GM23338 (cell line): ENCODE data around the gene REEP3. TPM values are rescaled to one million over a fixed set of nuclear protein-coding genes. Genes with fewer than 3 reads are reported as not detected.

Source experiments
- ATAC-seq: fragments of 200-7000 bp; cut with Tn5 transposase; 3 replicates; pipeline ENCODE4 v1.9.1; 2020
- DNase-seq: peaks from one replicate; pipeline ENCODE4 v3.0.0-alpha.2; 2015; ENCODE audit warnings: low spot score
- H2AFZ ChIP-seq: fragments of 200-600 bp; sonication (generic); 2 replicates; pipeline ENCODE4 v1.8.0; 2016; ENCODE audit warnings: antibody characterized with exemption, mild to moderate bottlenecking, moderate library complexity
- H3F3A ChIP-seq: fragments of 200-600 bp; sonication (generic); replicated peaks from 2 replicates; pipeline ENCODE4 v1.8.0; 2017; ENCODE audit warnings: antibody characterized with exemption, mixed run types, low read depth
- H3K27ac ChIP-seq: fragments of 200-600 bp; sonication (generic); 2 replicates; pipeline ENCODE4 v1.6.1; 2016; ENCODE audit warnings: low read depth
- H3K27me3 ChIP-seq: fragments of 200-600 bp; sonication (generic); 2 replicates; pipeline ENCODE4 v1.8.0; 2016; ENCODE audit warnings: mild to moderate bottlenecking, mixed run types, moderate library complexity; ENCODE audit not compliant: insufficient read depth
- H3K36me3 ChIP-seq: fragments of 200-600 bp; sonication (generic); 2 replicates; pipeline ENCODE4 v1.8.0; 2016; ENCODE audit warnings: mild to moderate bottlenecking; ENCODE audit not compliant: insufficient read depth
- H3K4me1 ChIP-seq: fragments of 200-600 bp; sonication (generic); 2 replicates; pipeline ENCODE4 v1.8.0; 2016; ENCODE audit warnings: mild to moderate bottlenecking, moderate library complexity; ENCODE audit not compliant: insufficient read depth
- H3K4me2 ChIP-seq: fragments of 200-600 bp; sonication (generic); 2 replicates; pipeline ENCODE4 v1.7.1; 2017; ENCODE audit warnings: mixed run types
- H3K4me3 ChIP-seq: fragments of 200-600 bp; sonication (generic); 2 replicates; pipeline ENCODE4 v1.6.1; 2016; ENCODE audit warnings: mixed run types
- H3K79me2 ChIP-seq: fragments of 200-600 bp; sonication (generic); replicated peaks from 2 replicates; pipeline ENCODE4 v1.8.0; 2017; ENCODE audit warnings: mild to moderate bottlenecking; ENCODE audit not compliant: insufficient read depth
- H3K9me2 ChIP-seq: fragments of 200-600 bp; sonication (generic); 2 replicates; pipeline ENCODE4 v1.8.0; 2017; ENCODE audit not compliant: insufficient read depth
- H4K20me1 ChIP-seq: fragments of 200-600 bp; sonication (generic); replicated peaks from 2 replicates; pipeline ENCODE4 v1.8.0; 2017; ENCODE audit warnings: mild to moderate bottlenecking; ENCODE audit not compliant: insufficient read depth
- H3K27ac Mint-ChIP-seq: 2 replicates; pipeline ENCODE4 v1.8.0; 2020; ENCODE audit warnings: inconsistent platforms, mild to moderate bottlenecking, moderate library complexity, mixed read lengths
- H3K27me3 Mint-ChIP-seq: 3 replicates; pipeline ENCODE4 v1.8.0; 2022; ENCODE audit warnings: low read depth, mild to moderate bottlenecking, moderate library complexity, mixed read lengths, inconsistent platforms; ENCODE audit not compliant: insufficient read depth, poor library complexity
- H3K36me3 Mint-ChIP-seq: 3 replicates; pipeline ENCODE4 v1.8.0; 2021; ENCODE audit warnings: low read depth, mild to moderate bottlenecking, inconsistent platforms, moderate library complexity, mixed read lengths
- H3K4me1 Mint-ChIP-seq: 3 replicates; pipeline ENCODE4 v1.8.0; 2020; ENCODE audit warnings: mild to moderate bottlenecking, inconsistent platforms, mixed read lengths
- H3K4me3 Mint-ChIP-seq: 3 replicates; pipeline ENCODE4 v1.8.0; 2021; ENCODE audit warnings: moderate library complexity, mild to moderate bottlenecking, inconsistent platforms, mixed read lengths
- H3K9me3 Mint-ChIP-seq: 3 replicates; pipeline ENCODE4 v1.8.0; 2020; ENCODE audit warnings: moderate library complexity, mild to moderate bottlenecking, inconsistent platforms, mixed read lengths
- CREB1 ChIP-seq: fragments of 250-450 bp; sonication (Bioruptor Pico); IDR thresholded peaks from 2 replicates; pipeline ENCODE4 v1.5.0; 2020; ENCODE audit warnings: low read depth, mild to moderate bottlenecking, moderate library complexity
- EZH2 ChIP-seq: fragments of 200-600 bp; sonication (generic); IDR thresholded peaks from one replicate; pipeline ENCODE4 v1.8.0; 2017; ENCODE audit warnings: antibody characterized with exemption, mild to moderate bottlenecking, low read depth; ENCODE audit not compliant: unreplicated experiment
- EZH2phosphoT487 ChIP-seq: fragments of 200-600 bp; sonication (generic); IDR thresholded peaks from one replicate; pipeline ENCODE4 v1.8.1; 2018; ENCODE audit warnings: antibody characterized with exemption; ENCODE audit not compliant: unreplicated experiment
- JUNB ChIP-seq: IDR thresholded peaks from one replicate; pipeline ENCODE4 v1.6.1; 2016; ENCODE audit warnings: antibody characterized with exemption; ENCODE audit not compliant: unreplicated experiment
- NANOG ChIP-seq: IDR thresholded peaks from 2 replicates; pipeline ENCODE4 v1.6.1; 2016; ENCODE audit warnings: antibody characterized with exemption, borderline replicate concordance
- POLR2AphosphoS5 ChIP-seq: IDR thresholded peaks from 2 replicates; pipeline ENCODE4 v1.6.1; 2016; ENCODE audit warnings: antibody characterized with exemption, low read depth
- STAT1 ChIP-seq: IDR thresholded peaks from one replicate; pipeline ENCODE4 v1.6.1; 2016; ENCODE audit warnings: antibody characterized with exemption; ENCODE audit not compliant: unreplicated experiment
- ZNF114 ChIP-seq: fragments of 250-450 bp; sonication (Bioruptor Pico); IDR thresholded peaks from 2 replicates; pipeline ENCODE4 v1.5.0; 2020; ENCODE audit warnings: mild to moderate bottlenecking, moderate library complexity
- ZNF331 ChIP-seq: fragments of 250-450 bp; sonication (Bioruptor Pico); IDR thresholded peaks from 2 replicates; pipeline ENCODE4 v1.5.0; 2020; ENCODE audit warnings: low read depth, mild to moderate bottlenecking, moderate library complexity
- polyA plus RNA-seq: library from polyadenylated mRNA; unstranded; fragments of >200 nt; fragmentation: Nextera tagmentation; extraction: Ambion mirVana; gene quantifications from 2 replicates; pipeline ENCODE4 v1.2.1, GENCODE V29; 2016
- total RNA-seq: library from RNA; depleted of rRNA; stranded (reverse); fragments of >200 nt; shearing (Covaris generic); gene quantifications from 2 replicates; pipeline ENCODE4 v1.2.3, GENCODE V29; 2014
- TF ChIP-seq, protein P1 (sequence below): fragments of 250-450 bp; sonication (Bioruptor Pico); IDR thresholded peaks from 2 replicates; pipeline ENCODE4 v1.5.0; 2020; ENCODE audit warnings: mild to moderate bottlenecking, moderate library complexity
- TF ChIP-seq, protein P2 (sequence below): IDR thresholded peaks from one replicate; pipeline ENCODE4 v1.6.1; 2018; ENCODE audit warnings: antibody characterized with exemption; ENCODE audit not compliant: unreplicated experiment
- TF ChIP-seq, protein P3 (sequence below): IDR thresholded peaks from 2 replicates; pipeline ENCODE4 v1.6.1; 2016; ENCODE audit warnings: antibody characterized with exemption
- TF ChIP-seq, protein P4 (sequence below), 2 experiments: fragments of 200-600 bp in 1 of 2; sonication (generic) in 1 of 2; conservative IDR thresholded peaks; 2 replicates each; pipeline versions ENCODE4 v1.5.1 to v1.6.1; 2016 to 2017; ENCODE audit warnings: antibody characterized with exemption in 2 of 2, low read depth in 2 of 2, mild to moderate bottlenecking in 2 of 2, moderate library complexity in 1 of 2

REEP3 gene
- total and polyA plus RNA-seq, 2 experiments from 2014 or later = 29.5 to 48.7 TPM

DNA sequence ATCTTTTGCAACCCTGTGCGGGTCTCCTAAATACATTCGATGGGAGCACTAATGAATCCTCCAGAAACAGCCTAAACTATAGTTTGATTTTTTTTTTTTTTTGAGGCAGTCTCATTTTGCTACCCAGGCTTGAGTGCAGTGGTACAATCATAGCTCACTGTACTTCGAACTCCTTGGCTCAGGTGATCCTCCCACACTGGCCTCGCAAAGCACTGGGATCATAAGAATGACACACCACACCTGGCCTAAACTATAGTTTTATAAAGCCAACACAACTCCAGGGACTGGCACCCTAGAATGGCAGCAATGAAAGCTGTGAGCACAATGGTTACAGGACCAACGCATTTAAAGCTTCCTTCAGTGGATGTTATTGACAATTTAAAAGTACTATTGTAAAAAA is 41.0 kb upstream of the REEP3 start:
- H3K27ac Mint-ChIP-seq = no peak overlapping the region
- no peak for ATAC-seq
- peaks cover 93% of the 10 kb centered on the region for H3K79me2 ChIP-seq

More for the DNA sequence above, 41.0 kb upstream of the REEP3 start:
- Histone ChIP-seq H3K4me3 (no peak overlapping the region), H2AFZ (no peak overlapping the region), H3K27ac (no peak overlapping the region), H3K9me2 (no peaks in the 10 kb centered on the region), H3F3A (no peaks in the 10 kb centered on the region), H3K27me3 (no peaks in the 10 kb centered on the region), H3K36me3 (no peaks in the 10 kb centered on the region), H3K4me1 (peaks cover 35% of the 10 kb centered on the region), H3K4me2 (no peak overlapping the region), H4K20me1 (peaks cover 3% of the 10 kb centered on the region; the same call in 1 of the 2 replicates)
- H3K9me3 Mint-ChIP-seq = no peaks in the 10 kb centered on the region
- DNase-seq = no peak
- H3K27me3 Mint-ChIP-seq = no peaks in the 10 kb centered on the region
- H3K36me3 Mint-ChIP-seq = no peaks in the 10 kb centered on the region
- no peak overlapping the region for H3K4me3 Mint-ChIP-seq
- peaks cover 33% of the 10 kb centered on the region for H3K4me1 Mint-ChIP-seq
- TF ChIP-seq STAT1 = no peak
- no peak for TF ChIP-seq EZH2phosphoT487
- no peak for TF ChIP-seq EZH2
- TF ChIP-seq, protein P1, sequence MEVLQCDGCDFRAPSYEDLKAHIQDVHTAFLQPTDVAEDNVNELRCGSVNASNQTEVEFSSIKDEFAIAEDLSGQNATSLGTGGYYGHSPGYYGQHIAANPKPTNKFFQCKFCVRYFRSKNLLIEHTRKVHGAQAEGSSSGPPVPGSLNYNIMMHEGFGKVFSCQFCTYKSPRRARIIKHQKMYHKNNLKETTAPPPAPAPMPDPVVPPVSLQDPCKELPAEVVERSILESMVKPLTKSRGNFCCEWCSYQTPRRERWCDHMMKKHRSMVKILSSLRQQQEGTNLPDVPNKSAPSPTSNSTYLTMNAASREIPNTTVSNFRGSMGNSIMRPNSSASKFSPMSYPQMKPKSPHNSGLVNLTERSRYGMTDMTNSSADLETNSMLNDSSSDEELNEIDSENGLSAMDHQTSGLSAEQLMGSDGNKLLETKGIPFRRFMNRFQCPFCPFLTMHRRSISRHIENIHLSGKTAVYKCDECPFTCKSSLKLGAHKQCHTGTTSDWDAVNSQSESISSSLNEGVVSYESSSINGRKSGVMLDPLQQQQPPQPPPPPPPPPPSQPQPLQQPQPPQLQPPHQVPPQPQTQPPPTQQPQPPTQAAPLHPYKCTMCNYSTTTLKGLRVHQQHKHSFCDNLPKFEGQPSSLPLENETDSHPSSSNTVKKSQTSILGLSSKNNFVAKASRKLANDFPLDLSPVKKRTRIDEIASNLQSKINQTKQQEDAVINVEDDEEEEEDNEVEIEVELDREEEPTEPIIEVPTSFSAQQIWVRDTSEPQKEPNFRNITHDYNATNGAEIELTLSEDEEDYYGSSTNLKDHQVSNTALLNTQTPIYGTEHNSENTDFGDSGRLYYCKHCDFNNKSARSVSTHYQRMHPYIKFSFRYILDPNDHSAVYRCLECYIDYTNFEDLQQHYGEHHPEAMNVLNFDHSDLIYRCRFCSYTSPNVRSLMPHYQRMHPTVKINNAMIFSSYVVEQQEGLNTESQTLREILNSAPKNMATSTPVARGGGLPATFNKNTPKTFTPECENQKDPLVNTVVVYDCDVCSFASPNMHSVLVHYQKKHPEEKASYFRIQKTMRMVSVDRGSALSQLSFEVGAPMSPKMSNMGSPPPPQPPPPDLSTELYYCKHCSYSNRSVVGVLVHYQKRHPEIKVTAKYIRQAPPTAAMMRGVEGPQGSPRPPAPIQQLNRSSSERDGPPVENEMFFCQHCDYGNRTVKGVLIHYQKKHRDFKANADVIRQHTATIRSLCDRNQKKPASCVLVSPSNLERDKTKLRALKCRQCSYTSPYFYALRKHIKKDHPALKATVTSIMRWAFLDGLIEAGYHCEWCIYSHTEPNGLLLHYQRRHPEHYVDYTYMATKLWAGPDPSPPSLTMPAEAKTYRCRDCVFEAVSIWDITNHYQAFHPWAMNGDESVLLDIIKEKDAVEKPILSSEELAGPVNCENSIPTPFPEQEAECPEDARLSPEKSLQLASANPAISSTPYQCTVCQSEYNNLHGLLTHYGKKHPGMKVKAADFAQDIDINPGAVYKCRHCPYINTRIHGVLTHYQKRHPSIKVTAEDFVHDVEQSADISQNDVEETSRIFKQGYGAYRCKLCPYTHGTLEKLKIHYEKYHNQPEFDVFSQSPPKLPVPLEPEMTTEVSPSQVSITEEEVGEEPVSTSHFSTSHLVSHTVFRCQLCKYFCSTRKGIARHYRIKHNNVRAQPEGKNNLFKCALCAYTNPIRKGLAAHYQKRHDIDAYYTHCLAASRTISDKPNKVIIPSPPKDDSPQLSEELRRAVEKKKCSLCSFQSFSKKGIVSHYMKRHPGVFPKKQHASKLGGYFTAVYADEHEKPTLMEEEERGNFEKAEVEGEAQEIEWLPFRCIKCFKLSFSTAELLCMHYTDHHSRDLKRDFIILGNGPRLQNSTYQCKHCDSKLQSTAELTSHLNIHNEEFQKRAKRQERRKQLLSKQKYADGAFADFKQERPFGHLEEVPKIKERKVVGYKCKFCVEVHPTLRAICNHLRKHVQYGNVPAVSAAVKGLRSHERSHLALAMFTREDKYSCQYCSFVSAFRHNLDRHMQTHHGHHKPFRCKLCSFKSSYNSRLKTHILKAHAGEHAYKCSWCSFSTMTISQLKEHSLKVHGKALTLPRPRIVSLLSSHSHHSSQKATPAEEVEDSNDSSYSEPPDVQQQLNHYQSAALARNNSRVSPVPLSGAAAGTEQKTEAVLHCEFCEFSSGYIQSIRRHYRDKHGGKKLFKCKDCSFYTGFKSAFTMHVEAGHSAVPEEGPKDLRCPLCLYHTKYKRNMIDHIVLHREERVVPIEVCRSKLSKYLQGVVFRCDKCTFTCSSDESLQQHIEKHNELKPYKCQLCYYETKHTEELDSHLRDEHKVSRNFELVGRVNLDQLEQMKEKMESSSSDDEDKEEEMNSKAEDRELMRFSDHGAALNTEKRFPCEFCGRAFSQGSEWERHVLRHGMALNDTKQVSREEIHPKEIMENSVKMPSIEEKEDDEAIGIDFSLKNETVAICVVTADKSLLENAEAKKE (CRISPR knock-in tag) = no peak
- TF ChIP-seq, protein P2, sequence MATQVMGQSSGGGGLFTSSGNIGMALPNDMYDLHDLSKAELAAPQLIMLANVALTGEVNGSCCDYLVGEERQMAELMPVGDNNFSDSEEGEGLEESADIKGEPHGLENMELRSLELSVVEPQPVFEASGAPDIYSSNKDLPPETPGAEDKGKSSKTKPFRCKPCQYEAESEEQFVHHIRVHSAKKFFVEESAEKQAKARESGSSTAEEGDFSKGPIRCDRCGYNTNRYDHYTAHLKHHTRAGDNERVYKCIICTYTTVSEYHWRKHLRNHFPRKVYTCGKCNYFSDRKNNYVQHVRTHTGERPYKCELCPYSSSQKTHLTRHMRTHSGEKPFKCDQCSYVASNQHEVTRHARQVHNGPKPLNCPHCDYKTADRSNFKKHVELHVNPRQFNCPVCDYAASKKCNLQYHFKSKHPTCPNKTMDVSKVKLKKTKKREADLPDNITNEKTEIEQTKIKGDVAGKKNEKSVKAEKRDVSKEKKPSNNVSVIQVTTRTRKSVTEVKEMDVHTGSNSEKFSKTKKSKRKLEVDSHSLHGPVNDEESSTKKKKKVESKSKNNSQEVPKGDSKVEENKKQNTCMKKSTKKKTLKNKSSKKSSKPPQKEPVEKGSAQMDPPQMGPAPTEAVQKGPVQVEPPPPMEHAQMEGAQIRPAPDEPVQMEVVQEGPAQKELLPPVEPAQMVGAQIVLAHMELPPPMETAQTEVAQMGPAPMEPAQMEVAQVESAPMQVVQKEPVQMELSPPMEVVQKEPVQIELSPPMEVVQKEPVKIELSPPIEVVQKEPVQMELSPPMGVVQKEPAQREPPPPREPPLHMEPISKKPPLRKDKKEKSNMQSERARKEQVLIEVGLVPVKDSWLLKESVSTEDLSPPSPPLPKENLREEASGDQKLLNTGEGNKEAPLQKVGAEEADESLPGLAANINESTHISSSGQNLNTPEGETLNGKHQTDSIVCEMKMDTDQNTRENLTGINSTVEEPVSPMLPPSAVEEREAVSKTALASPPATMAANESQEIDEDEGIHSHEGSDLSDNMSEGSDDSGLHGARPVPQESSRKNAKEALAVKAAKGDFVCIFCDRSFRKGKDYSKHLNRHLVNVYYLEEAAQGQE = no peak
- no peak for TF ChIP-seq ZNF331 (CRISPR knock-in tag)
- TF ChIP-seq, protein P3, sequence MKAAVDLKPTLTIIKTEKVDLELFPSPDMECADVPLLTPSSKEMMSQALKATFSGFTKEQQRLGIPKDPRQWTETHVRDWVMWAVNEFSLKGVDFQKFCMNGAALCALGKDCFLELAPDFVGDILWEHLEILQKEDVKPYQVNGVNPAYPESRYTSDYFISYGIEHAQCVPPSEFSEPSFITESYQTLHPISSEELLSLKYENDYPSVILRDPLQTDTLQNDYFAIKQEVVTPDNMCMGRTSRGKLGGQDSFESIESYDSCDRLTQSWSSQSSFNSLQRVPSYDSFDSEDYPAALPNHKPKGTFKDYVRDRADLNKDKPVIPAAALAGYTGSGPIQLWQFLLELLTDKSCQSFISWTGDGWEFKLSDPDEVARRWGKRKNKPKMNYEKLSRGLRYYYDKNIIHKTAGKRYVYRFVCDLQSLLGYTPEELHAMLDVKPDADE = no peak
- TF ChIP-seq JUNB = no peak
- TF ChIP-seq NANOG = no peak
- no peak for TF ChIP-seq POLR2AphosphoS5
- no peak for TF ChIP-seq ZNF114 (CRISPR knock-in tag)
- no peak for TF ChIP-seq CREB1
- TF ChIP-seq, protein P4, sequence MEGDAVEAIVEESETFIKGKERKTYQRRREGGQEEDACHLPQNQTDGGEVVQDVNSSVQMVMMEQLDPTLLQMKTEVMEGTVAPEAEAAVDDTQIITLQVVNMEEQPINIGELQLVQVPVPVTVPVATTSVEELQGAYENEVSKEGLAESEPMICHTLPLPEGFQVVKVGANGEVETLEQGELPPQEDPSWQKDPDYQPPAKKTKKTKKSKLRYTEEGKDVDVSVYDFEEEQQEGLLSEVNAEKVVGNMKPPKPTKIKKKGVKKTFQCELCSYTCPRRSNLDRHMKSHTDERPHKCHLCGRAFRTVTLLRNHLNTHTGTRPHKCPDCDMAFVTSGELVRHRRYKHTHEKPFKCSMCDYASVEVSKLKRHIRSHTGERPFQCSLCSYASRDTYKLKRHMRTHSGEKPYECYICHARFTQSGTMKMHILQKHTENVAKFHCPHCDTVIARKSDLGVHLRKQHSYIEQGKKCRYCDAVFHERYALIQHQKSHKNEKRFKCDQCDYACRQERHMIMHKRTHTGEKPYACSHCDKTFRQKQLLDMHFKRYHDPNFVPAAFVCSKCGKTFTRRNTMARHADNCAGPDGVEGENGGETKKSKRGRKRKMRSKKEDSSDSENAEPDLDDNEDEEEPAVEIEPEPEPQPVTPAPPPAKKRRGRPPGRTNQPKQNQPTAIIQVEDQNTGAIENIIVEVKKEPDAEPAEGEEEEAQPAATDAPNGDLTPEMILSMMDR (conservative IDR thresholded peaks at IDR 0.05; ENCODE audit: low read depth in 2 of 2) = no peak
